ENCODE data around the gene MYH14.
"Not testable (repeated sequence)": the region's sequence is repeated elsewhere in the genome, so short reads cannot be mapped to it uniquely, and the experiment has no call there.

DNA sequence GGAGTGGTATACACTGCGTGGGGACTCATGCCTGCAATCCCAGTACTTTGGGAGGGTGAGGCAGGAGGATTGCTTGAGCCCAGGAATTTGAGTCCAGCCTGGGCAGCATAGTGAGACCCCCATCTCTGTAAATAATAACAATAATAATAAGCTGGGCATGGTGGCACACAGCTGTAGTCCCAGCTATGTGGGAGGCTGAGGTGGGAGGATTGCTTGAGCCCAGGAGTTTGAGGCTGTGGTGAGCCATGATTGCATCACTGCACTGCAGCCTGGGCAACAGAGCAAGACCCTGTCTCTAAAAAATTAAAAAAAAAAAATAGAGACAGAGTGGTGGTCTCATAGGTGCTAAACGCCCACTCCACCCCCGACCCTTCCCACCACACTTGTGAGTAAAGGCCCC, 28.0 kb downstream of the MYH14 start:
- TF ChIP-seq POLR2A, CTCF (IDR thresholded peaks at IDR 0.05): not testable (repeated sequence)
